MM.1S (cell line): ENCODE data around the gene TMEM9.

Experiments
- DNase-seq: peaks from one replicate; pipeline ENCODE4 v3.0.0-alpha.2; 2015
- H2AFZ ChIP-seq: fragments of 300-600 bp; sonication (generic); 2 replicates; pipeline ENCODE4 v1.6.0; 2016; ENCODE audit warnings: antibody characterized with exemption, low read length
- H3F3A ChIP-seq: fragments of 300-600 bp; sonication (generic); 2 replicates; pipeline ENCODE4 v1.6.1; 2016; ENCODE audit warnings: mild to moderate bottlenecking, antibody characterized with exemption, low read length, moderate library complexity, mixed read lengths; ENCODE audit not compliant: insufficient read depth
- H3K27ac ChIP-seq: fragments of 300-600 bp; sonication (generic); 2 replicates; pipeline ENCODE4 v1.5.1; 2016; ENCODE audit warnings: mild to moderate bottlenecking, low read length
- H3K27me3 ChIP-seq: fragments of 300-600 bp; sonication (generic); replicated peaks from 2 replicates; pipeline ENCODE4 v1.6.0; 2016; ENCODE audit warnings: low read length; ENCODE audit not compliant: insufficient read depth
- H3K36me3 ChIP-seq: fragments of 300-600 bp; sonication (generic); replicated peaks from 2 replicates; pipeline ENCODE4 v1.6.1; 2016; ENCODE audit warnings: mild to moderate bottlenecking, low read length, mixed read lengths; ENCODE audit not compliant: insufficient read depth
- H3K4me1 ChIP-seq: fragments of 300-600 bp; sonication (generic); 2 replicates; pipeline ENCODE4 v1.6.1; 2016; ENCODE audit warnings: low read length, mixed read lengths
- H3K4me2 ChIP-seq: fragments of 300-600 bp; sonication (generic); 2 replicates; pipeline ENCODE4 v1.6.0; 2016; ENCODE audit warnings: low read depth, low read length
- H3K4me3 ChIP-seq: fragments of 300-600 bp; sonication (generic); 2 replicates; pipeline ENCODE4 v1.5.1; 2016; ENCODE audit warnings: low read length, mixed read lengths
- H3K79me2 ChIP-seq: fragments of 300-600 bp; sonication (generic); 2 replicates; pipeline ENCODE4 v1.6.1; 2016; ENCODE audit warnings: mixed run types, low read length, mixed read lengths
- H3K9ac ChIP-seq: fragments of 300-600 bp; sonication (generic); 2 replicates; pipeline ENCODE4 v1.6.1; 2016; ENCODE audit warnings: low read length, mixed read lengths
- H3K9me2 ChIP-seq: fragments of 300-600 bp; sonication (generic); replicated peaks from 2 replicates; pipeline ENCODE4 v1.6.1; 2016; ENCODE audit warnings: mild to moderate bottlenecking, low read length, mixed read lengths; ENCODE audit not compliant: insufficient read depth
- H3K9me3 ChIP-seq: fragments of 300-600 bp; sonication (generic); replicated peaks from 2 replicates; pipeline ENCODE4 v1.6.1; 2016; ENCODE audit warnings: mild to moderate bottlenecking, low read length, mixed read lengths; ENCODE audit not compliant: insufficient read depth
- H4K20me1 ChIP-seq: fragments of 300-600 bp; sonication (generic); 2 replicates; pipeline ENCODE4 v1.6.1; 2016; ENCODE audit warnings: mild to moderate bottlenecking, low read length, moderate library complexity, mixed read lengths; ENCODE audit not compliant: insufficient read depth
- CTCF ChIP-seq: fragments of 300-600 bp; sonication (generic); IDR thresholded peaks from 2 replicates; pipeline ENCODE4 v1.5.1; 2016; ENCODE audit warnings: antibody characterized with exemption, low read length, mixed read lengths
- EZH2 ChIP-seq: fragments of 300-600 bp; sonication (generic); optimal IDR thresholded peaks from 2 replicates; pipeline ENCODE3; 2017; ENCODE audit warnings: low read depth, mild to moderate bottlenecking, antibody characterized with exemption, low read length, mixed read lengths
- EZH2phosphoT487 ChIP-seq: fragments of 300-600 bp; sonication (generic); IDR thresholded peaks from 2 replicates; pipeline ENCODE4 v1.6.1; 2018; ENCODE audit warnings: antibody characterized with exemption, low read length

The TMEM9 gene

GRCh38 chr1:201089596-201089995 is 64.7 kb downstream of the TMEM9 start:
- Histone ChIP-seq H3K4me2 (no peak overlapping the region), H3K4me1 (no peaks in the 10 kb centered on the region), H2AFZ (no peak overlapping the region), H3K9ac (no peak overlapping the region), H3K27ac (no peak overlapping the region), H3K9me2 (no peaks in the 10 kb centered on the region), H3F3A (no peaks in the 10 kb centered on the region), H3K4me3 (no peak overlapping the region), H3K36me3 (no peaks in the 10 kb centered on the region), H3K9me3 (no peaks in the 10 kb centered on the region), H4K20me1 (no peaks in the 10 kb centered on the region), H3K27me3 (no peaks in the 10 kb centered on the region), H3K79me2 (no peaks in the 10 kb centered on the region)
- TF ChIP-seq EZH2 (no peak), CTCF (no peak), EZH2phosphoT487 (no peak)
- DNase-seq = no peak

GRCh38 chr1:201088901-201089525 is 65.3 kb downstream of the TMEM9 start:
- no peaks in the 10 kb centered on the region for H3K27me3 ChIP-seq
- TF ChIP-seq EZH2 (no peak), CTCF (no peak), EZH2phosphoT487 (no peak)
- H4K20me1 ChIP-seq = no peaks in the 10 kb centered on the region
- H2AFZ ChIP-seq = no peak overlapping the region
- H3K9ac ChIP-seq = no peak overlapping the region
- H3K9me2 ChIP-seq = no peaks in the 10 kb centered on the region
- no peak for DNase-seq
- no peaks in the 10 kb centered on the region for H3K79me2 ChIP-seq
- H3F3A ChIP-seq = no peaks in the 10 kb centered on the region
- H3K4me3 ChIP-seq = no peak overlapping the region
- H3K9me3 ChIP-seq = no peaks in the 10 kb centered on the region
- no peaks in the 10 kb centered on the region for H3K4me1 ChIP-seq
- no peak overlapping the region for H3K27ac ChIP-seq
- H3K4me2 ChIP-seq = no peak overlapping the region
- no peaks in the 10 kb centered on the region for H3K36me3 ChIP-seq

- no peaks in the 10 kb centered on the region for H3K4me1 ChIP-seq
- no peak overlapping the region for H3K4me2 ChIP-seq
- no peaks in the 10 kb centered on the region for H3K27me3 ChIP-seq
- no peaks in the 10 kb centered on the region for H3F3A ChIP-seq
- DNase-seq = no peak
- TF ChIP-seq CTCF = no peak
- TF ChIP-seq EZH2 = no peak
- TF ChIP-seq EZH2phosphoT487 = no peak
- no peaks in the 10 kb centered on the region for H3K9me2 ChIP-seq
- no peak overlapping the region for H3K9ac ChIP-seq
- no peak overlapping the region for H3K27ac ChIP-seq
- no peaks in the 10 kb centered on the region for H3K79me2 ChIP-seq
- H3K9me3 ChIP-seq = no peaks in the 10 kb centered on the region
- no peak overlapping the region for H2AFZ ChIP-seq
- H3K36me3 ChIP-seq = no peaks in the 10 kb centered on the region
- no peaks in the 10 kb centered on the region for H4K20me1 ChIP-seq
- no peak overlapping the region for H3K4me3 ChIP-seq
Measured at GRCh38 chr1:201088395-201088794, 65.9 kb downstream of the TMEM9 start.
